Measurements from ENCODE around the gene NDUFA1.
"Not testable (repeated sequence)": the region's sequence is repeated elsewhere in the genome, so short reads cannot be mapped to it uniquely, and the experiment has no call there.

The NDUFA1 gene

DNA sequence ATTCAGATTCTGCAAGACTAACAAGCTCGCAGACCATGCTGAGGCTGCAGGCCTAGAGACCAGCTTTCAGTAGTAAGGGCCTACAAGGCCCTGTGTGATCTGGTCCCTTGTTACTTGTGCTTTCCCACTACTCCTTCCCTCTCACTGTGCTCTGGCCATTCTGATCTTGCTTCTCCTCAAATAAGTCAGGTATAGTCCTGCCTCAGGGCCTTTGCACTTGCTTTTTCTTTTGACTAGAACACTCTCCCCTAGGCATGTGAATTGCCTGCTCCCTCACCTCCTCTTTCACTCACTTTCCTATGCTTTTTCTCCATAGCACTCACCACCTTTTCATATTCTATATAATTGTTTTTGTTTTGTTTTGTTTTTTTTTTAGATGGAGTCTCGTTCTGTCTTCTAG lies 46.2 kb downstream of the NDUFA1 start:
- H3K36me3 ChIP-seq (ENCODE audit: control insufficient read depth in 1 of 2, insufficient read depth in 2 of 2, low read depth in 1 of 2, low read length in 2 of 2), result no peaks in the 10 kb centered on the region
- no peaks in the 10 kb centered on the region for H3K27me3 ChIP-seq (ENCODE audit: control insufficient read depth in 1 of 2, insufficient read depth in 1 of 2, low read length in 2 of 2)
- no peak overlapping the region for H3K14ac ChIP-seq (ENCODE audit: low read length in 2 of 2)
- H3K9me3 ChIP-seq (ENCODE audit: control insufficient read depth, low read length), result no peaks in the 10 kb centered on the region
- H2BK120ac ChIP-seq (ENCODE audit: low read depth, low read length), result no peak overlapping the region
- no peak overlapping the region for H2BK5ac ChIP-seq (ENCODE audit: low read depth, low read length, poor library complexity, severe bottlenecking)
- H3K4me3 ChIP-seq (ENCODE audit: insufficient read depth in 1 of 2, low read depth in 1 of 2, low read length in 2 of 2), result no peak overlapping the region
- no peak overlapping the region for H4K8ac ChIP-seq (ENCODE audit: low read length)
- H3K79me1 ChIP-seq (replicated peaks; ENCODE audit: low read length, poor library complexity, severe bottlenecking), result no peaks in the 10 kb centered on the region
- no peak for DNase-seq
- 88% methylated on average over 2 of the region's 2 CpGs for WGBS
- H3K27ac ChIP-seq (ENCODE audit: low read length, poor library complexity, severe bottlenecking), result no peak overlapping the region
- H4K91ac ChIP-seq (ENCODE audit: low read length), result no peak overlapping the region
- H3K4me1 ChIP-seq (ENCODE audit: control insufficient read depth, insufficient read depth, low read depth, low read length), result no peaks in the 10 kb centered on the region
- no peak overlapping the region for H3K23ac ChIP-seq (ENCODE audit: low read length in 2 of 2)
- H3K9ac ChIP-seq (ENCODE audit: low read length), result no peak overlapping the region
- H2BK12ac ChIP-seq (ENCODE audit: low read length in 2 of 2), result no peak overlapping the region
- H2BK15ac ChIP-seq (ENCODE audit: low read depth, poor library complexity, severe bottlenecking), result no peak overlapping the region
- no peak overlapping the region for H3K4ac ChIP-seq (ENCODE audit: low read depth in 1 of 2, low read length in 2 of 2)
- no peak overlapping the region for H2AFZ ChIP-seq (ENCODE audit: low read depth, low read length)
- H3K4me2 ChIP-seq (ENCODE audit: low read length, poor library complexity, severe bottlenecking), result no peak overlapping the region
- no peak overlapping the region for H3K18ac ChIP-seq (ENCODE audit: low read depth in 1 of 2, low read length in 2 of 2)
- H2AK5ac ChIP-seq (ENCODE audit: low read length, severe bottlenecking), result no peak overlapping the region

DNA sequence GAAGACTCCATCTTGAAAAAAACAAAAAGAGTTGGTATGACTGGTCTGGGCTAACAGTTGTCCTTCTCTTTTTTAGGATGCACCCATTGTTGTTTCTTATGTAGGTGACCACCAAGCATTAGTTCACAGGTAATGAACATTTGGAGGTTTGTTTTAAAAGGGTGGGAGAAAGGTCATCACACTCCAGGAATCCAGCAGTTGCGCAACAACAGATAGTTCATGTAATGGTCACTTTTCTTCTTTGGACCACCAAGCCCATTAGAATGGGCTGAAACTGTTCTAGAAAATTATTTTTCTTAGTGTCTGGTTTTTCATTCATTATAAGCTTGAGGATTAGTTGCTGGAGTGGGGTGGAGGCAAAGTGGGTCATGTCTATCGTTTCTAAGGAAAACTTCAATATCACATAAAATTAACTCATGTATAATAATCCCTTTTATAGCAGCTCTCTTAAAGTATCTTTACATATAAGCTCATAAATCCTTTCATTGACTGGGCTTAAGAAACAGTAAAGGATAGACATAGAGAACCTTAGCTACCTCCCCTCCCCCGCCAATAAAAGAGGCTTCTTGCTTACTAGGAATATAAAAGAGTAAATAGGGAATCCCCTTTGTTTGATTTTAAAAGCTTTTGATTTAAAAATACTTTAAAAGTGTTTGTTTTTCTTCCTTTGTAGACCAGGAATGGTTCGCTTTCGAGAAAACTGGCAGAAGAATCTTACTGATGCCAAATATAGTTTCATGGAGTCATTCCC lies 48.4 kb downstream of the NDUFA1 start:
- H4K91ac ChIP-seq (ENCODE audit: low read length), result no peak overlapping the region
- H2AFZ ChIP-seq (ENCODE audit: low read depth, low read length), result no peak overlapping the region
- no peak overlapping the region for H2BK12ac ChIP-seq (ENCODE audit: low read length in 2 of 2)
- no peak overlapping the region for H4K8ac ChIP-seq (ENCODE audit: low read length)
- H3K9ac ChIP-seq (ENCODE audit: low read length), result no peak overlapping the region
- no peak overlapping the region for H3K4me2 ChIP-seq (ENCODE audit: low read length, poor library complexity, severe bottlenecking)
- H3K4me1 ChIP-seq (ENCODE audit: control insufficient read depth, insufficient read depth, low read depth, low read length), result no peaks in the 10 kb centered on the region
- no peak overlapping the region for H2BK15ac ChIP-seq (ENCODE audit: low read depth, poor library complexity, severe bottlenecking)
- no peak overlapping the region for H3K14ac ChIP-seq (ENCODE audit: low read length in 2 of 2)
- peaks cover 2% of the 10 kb centered on the region in 2 experiments for H3K36me3 ChIP-seq (ENCODE audit: control insufficient read depth in 1 of 2, insufficient read depth in 2 of 2, low read depth in 1 of 2, low read length in 2 of 2)
- no peaks in the 10 kb centered on the region for H3K79me1 ChIP-seq (replicated peaks; ENCODE audit: low read length, poor library complexity, severe bottlenecking)
- H3K27ac ChIP-seq (ENCODE audit: low read length, poor library complexity, severe bottlenecking), result no peak overlapping the region
- no peak overlapping the region for H2BK5ac ChIP-seq (ENCODE audit: low read depth, low read length, poor library complexity, severe bottlenecking)
- H2BK120ac ChIP-seq (ENCODE audit: low read depth, low read length), result no peak overlapping the region
- no CpG with 5 or more reads among the region's 5 CpGs for WGBS
- no peak for DNase-seq
- H3K4me3 ChIP-seq (ENCODE audit: insufficient read depth in 1 of 2, low read depth in 1 of 2, low read length in 2 of 2), result no peak overlapping the region
- no peak overlapping the region for H3K23ac ChIP-seq (ENCODE audit: low read length in 2 of 2)
- H3K4ac ChIP-seq (ENCODE audit: low read depth in 1 of 2, low read length in 2 of 2), result no peak overlapping the region
- no peaks in the 10 kb centered on the region for H3K9me3 ChIP-seq (ENCODE audit: control insufficient read depth, low read length)
- no peak overlapping the region for H2AK5ac ChIP-seq (ENCODE audit: low read length, severe bottlenecking)
- no peak overlapping the region for H3K18ac ChIP-seq (ENCODE audit: low read depth in 1 of 2, low read length in 2 of 2)
- H3K27me3 ChIP-seq (ENCODE audit: control insufficient read depth in 1 of 2, insufficient read depth in 1 of 2, low read length in 2 of 2), result no peaks in the 10 kb centered on the region

DNA sequence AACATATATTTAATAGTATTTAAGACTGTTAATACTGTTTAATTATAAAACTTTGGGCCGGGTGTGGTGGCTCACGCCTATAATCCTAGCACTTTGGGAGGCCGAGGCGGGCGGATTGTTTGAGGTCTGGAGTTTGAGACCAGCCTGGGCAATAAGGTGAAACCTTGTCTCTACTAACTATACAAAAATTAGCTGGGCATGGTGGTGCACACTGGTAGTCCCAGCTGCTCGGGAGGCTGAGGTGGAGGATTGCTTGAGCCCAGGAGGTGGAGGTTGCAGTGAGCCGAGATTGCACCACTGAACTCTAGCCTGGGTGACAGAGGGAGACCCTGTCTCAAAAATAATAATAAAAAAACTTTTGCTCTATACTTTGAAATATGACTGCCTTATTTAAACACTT lies 50.8 kb downstream of the NDUFA1 start:
- not testable (repeated sequence) for H3K9me3 ChIP-seq (ENCODE audit: control insufficient read depth, low read length); DNase-seq; H3K27ac ChIP-seq (ENCODE audit: low read length, poor library complexity, severe bottlenecking); H3K4me2 ChIP-seq (ENCODE audit: low read length, poor library complexity, severe bottlenecking); H3K79me1 ChIP-seq (replicated peaks; ENCODE audit: low read length, poor library complexity, severe bottlenecking); H4K8ac ChIP-seq (ENCODE audit: low read length); H3K18ac ChIP-seq (ENCODE audit: low read depth in 1 of 2, low read length in 2 of 2); H4K91ac ChIP-seq (ENCODE audit: low read length); H3K4ac ChIP-seq (ENCODE audit: low read depth in 1 of 2, low read length in 2 of 2); H3K14ac ChIP-seq (ENCODE audit: low read length in 2 of 2); H2BK120ac ChIP-seq (ENCODE audit: low read depth, low read length); H2AK5ac ChIP-seq (ENCODE audit: low read length, severe bottlenecking); H3K23ac ChIP-seq (ENCODE audit: low read length in 2 of 2); H2BK12ac ChIP-seq (ENCODE audit: low read length in 2 of 2); H2BK15ac ChIP-seq (ENCODE audit: low read depth, poor library complexity, severe bottlenecking); H3K4me1 ChIP-seq (ENCODE audit: control insufficient read depth, insufficient read depth, low read depth, low read length); H3K36me3 ChIP-seq (ENCODE audit: control insufficient read depth in 1 of 2, insufficient read depth in 2 of 2, low read depth in 1 of 2, low read length in 2 of 2); H3K4me3 ChIP-seq (ENCODE audit: insufficient read depth in 1 of 2, low read depth in 1 of 2, low read length in 2 of 2); H2AFZ ChIP-seq (ENCODE audit: low read depth, low read length); H2BK5ac ChIP-seq (ENCODE audit: low read depth, low read length, poor library complexity, severe bottlenecking); H3K9ac ChIP-seq (ENCODE audit: low read length); H3K27me3 ChIP-seq (ENCODE audit: control insufficient read depth in 1 of 2, insufficient read depth in 1 of 2, low read length in 2 of 2)
- 96% methylated on average over 4 of the region's 7 CpGs for WGBS
